ENCODE measurements around the gene GSC2. TPM values are rescaled to one million over a fixed set of nuclear protein-coding genes. Genes with fewer than 3 reads are reported as not detected.

GSC2 gene
- total RNA-seq, 1 experiment from 2014 or later, result not detected

- Histone ChIP-seq H3K4me3 (ENCODE audit: low read depth, low read length) (peak overlapping the region; percentile 24), H3K4me1 (peaks cover 54% of the 10 kb centered on the region), H3K9me3 (no peaks in the 10 kb centered on the region), H3K36me3 (ENCODE audit: control insufficient read depth, insufficient read depth, low read length) (peaks cover 2% of the 10 kb centered on the region), H3K27me3 (replicated peaks; ENCODE audit: control insufficient read depth, insufficient read depth, low read length) (no peaks in the 10 kb centered on the region)
- TF ChIP-seq CTCF (IDR thresholded peaks at IDR 0.05; ENCODE audit: insufficient read depth in 1 of 2, low read depth in 1 of 2, low read length in 1 of 2, severe bottlenecking in 1 of 2, unreplicated experiment in 1 of 2), result no peak
- BruUV-seq (replicated peaks), result no TSS peak
- Mint-ChIP-seq H3K27ac (ENCODE audit: unreplicated experiment) (no peak overlapping the region), H3K9me3 (ENCODE audit: unreplicated experiment) (no peaks in the 10 kb centered on the region), H3K36me3 (ENCODE audit: insufficient read depth, unreplicated experiment) (peaks cover 37% of the 10 kb centered on the region), H3K4me3 (ENCODE audit: unreplicated experiment) (peak overlapping the region; percentile 99), H3K27me3 (ENCODE audit: insufficient read depth, unreplicated experiment) (no peaks in the 10 kb centered on the region), H3K4me1 (ENCODE audit: low read depth, unreplicated experiment) (peaks cover 45% of the 10 kb centered on the region)
- ChIA-PET CTCF (no interaction called here), POLR2A (interaction anchor here (1.1 kb wide), 1 partner anchor 25 kb away, joined by 6 read pairs; the partner anchor contains the start of gene ESS2)
- no peak for DNase-seq
- intact Hi-C loops (cut with micrococcal nuclease; ENCODE audit: unreplicated experiment), result no loop called here
Measured at GRCh38 chr22:19169947-19170318, 19.8 kb upstream of the GSC2 start.

GRCh38 chr22:19169002-19169946 lies 19.2 kb upstream of the GSC2 start:
- Mint-ChIP-seq H3K27ac (ENCODE audit: unreplicated experiment) (no peak overlapping the region), H3K36me3 (ENCODE audit: insufficient read depth, unreplicated experiment) (peaks cover 33% of the 10 kb centered on the region), H3K4me1 (ENCODE audit: low read depth, unreplicated experiment) (peaks cover 45% of the 10 kb centered on the region), H3K9me3 (ENCODE audit: unreplicated experiment) (no peaks in the 10 kb centered on the region), H3K27me3 (ENCODE audit: insufficient read depth, unreplicated experiment) (no peaks in the 10 kb centered on the region), H3K4me3 (ENCODE audit: unreplicated experiment) (peak overlapping the region; percentile 44)
- peak overlapping the region; percentile 24 for H3K4me3 ChIP-seq (ENCODE audit: low read depth, low read length)
- H3K27me3 ChIP-seq (replicated peaks; ENCODE audit: control insufficient read depth, insufficient read depth, low read length), result no peaks in the 10 kb centered on the region
- H3K36me3 ChIP-seq (ENCODE audit: control insufficient read depth, insufficient read depth, low read length), result peaks cover 2% of the 10 kb centered on the region
- TF ChIP-seq CTCF (IDR thresholded peaks at IDR 0.05; ENCODE audit: insufficient read depth in 1 of 2, low read depth in 1 of 2, low read length in 1 of 2, severe bottlenecking in 1 of 2, unreplicated experiment in 1 of 2), result no peak
- DNase-seq, result no peak
- peaks cover 4% of the 10 kb centered on the region; the same call in 1 of the 2 replicates for H3K9me3 ChIP-seq
- BruUV-seq (replicated peaks), result no TSS peak
- peaks cover 47% of the 10 kb centered on the region for H3K4me1 ChIP-seq
- CTCF ChIA-PET, result interaction anchor here (0.6 to 2.0 kb wide), 4 partner anchors 10 to 47 kb away, joined by 3 to 13 read pairs (median 5); partner anchors contain the start of genes DGCR2, ESS2 and SLC25A1
- intact Hi-C loops (cut with micrococcal nuclease; ENCODE audit: unreplicated experiment), result no loop called here
- POLR2A ChIA-PET, result interaction anchor here (1.1 kb wide), 1 partner anchor 25 kb away, joined by 6 read pairs; the partner anchor contains the start of gene ESS2

- intact Hi-C loops (cut with micrococcal nuclease; ENCODE audit: unreplicated experiment), result no loop called here
- no TSS peak for BruUV-seq (replicated peaks)
- peak; percentile 38 to 66 for TF ChIP-seq CTCF (IDR thresholded peaks at IDR 0.05; ENCODE audit: insufficient read depth in 1 of 2, low read depth in 1 of 2, low read length in 1 of 2, severe bottlenecking in 1 of 2, unreplicated experiment in 1 of 2)
- no peaks in the 10 kb centered on the region; the same call in 1 of the 2 replicates for H3K36me3 ChIP-seq (ENCODE audit: control insufficient read depth, insufficient read depth, low read length)
- H3K4me3 Mint-ChIP-seq (ENCODE audit: unreplicated experiment), result peak overlapping the region; percentile 44
- no peaks in the 10 kb centered on the region for H3K9me3 Mint-ChIP-seq (ENCODE audit: unreplicated experiment)
- H3K36me3 Mint-ChIP-seq (ENCODE audit: insufficient read depth, unreplicated experiment), result peaks cover 23% of the 10 kb centered on the region
- H3K27me3 ChIP-seq (replicated peaks; ENCODE audit: control insufficient read depth, insufficient read depth, low read length), result no peaks in the 10 kb centered on the region
- H3K27ac Mint-ChIP-seq (ENCODE audit: unreplicated experiment), result no peak overlapping the region
- peaks cover 5% of the 10 kb centered on the region; the same call in 1 of the 2 replicates for H3K9me3 ChIP-seq
- peak; percentile 78 to 85 for DNase-seq
- POLR2A ChIA-PET, result no interaction called here
- H3K4me3 ChIP-seq (ENCODE audit: low read depth, low read length), result no peak overlapping the region
- peaks cover 2% of the 10 kb centered on the region for H3K27me3 Mint-ChIP-seq (ENCODE audit: insufficient read depth, unreplicated experiment)
- peaks cover 42% of the 10 kb centered on the region for H3K4me1 Mint-ChIP-seq (ENCODE audit: low read depth, unreplicated experiment)
- peaks cover 38% of the 10 kb centered on the region for H3K4me1 ChIP-seq
- CTCF ChIA-PET, result interaction anchor here (0.6 to 2.0 kb wide), 4 partner anchors 11 to 46 kb away, joined by 3 to 13 read pairs (median 5); partner anchors contain the start of genes DGCR2, ESS2 and SLC25A1
Measured at GRCh38 chr22:19168088-19168890, 18.2 kb upstream of the GSC2 start.

All from Caco-2 (cell line).